SIG-M5 (cell line): ENCODE results near the gene RBFOX2.

Source experiments
- DNase-seq: peaks from one replicate; lab custom pipeline; 2025; lab: John Stamatoyannopoulos, UW

Gene RBFOX2

GRCh38 chr22:35690001-35690400 is 338.6 kb downstream of the RBFOX2 start:
- no peak for DNase-seq

GRCh38 chr22:35688913-35689675 is 339.5 kb downstream of the RBFOX2 start:
- no peak for DNase-seq
